ENCODE measurements around the gene RGL1.

Gene RGL1

GRCh38 chr1:183773482-183774274, 31.2 kb upstream of the RGL1 start:
- Histone ChIP-seq H3K9ac (ENCODE audit: low read length in 2 of 2) (no peak overlapping the region), H3K4me1 (ENCODE audit: control insufficient read depth, insufficient read depth, low read length) (no peaks in the 10 kb centered on the region), H3K27me3 (ENCODE audit: control insufficient read depth in 1 of 2, insufficient read depth in 2 of 2, low read length in 2 of 2) (no peaks in the 10 kb centered on the region), H3K36me3 (ENCODE audit: control insufficient read depth in 2 of 2, insufficient read depth in 2 of 2, low read length in 2 of 2) (no peaks in the 10 kb centered on the region), H3K27ac (ENCODE audit: low read length) (no peak overlapping the region), H3K9me3 (ENCODE audit: control insufficient read depth in 2 of 2, low read length in 2 of 2) (peaks cover 0 to 6% of the 10 kb centered on the region in 2 donors), H3K4me3 (ENCODE audit: low read length in 2 of 2) (no peak overlapping the region)

GRCh38 chr1:183774938-183775337, 30.0 kb upstream of the RGL1 start:
- H3K27ac ChIP-seq (ENCODE audit: low read length) = no peak overlapping the region
- no peaks in the 10 kb centered on the region for H3K36me3 ChIP-seq (ENCODE audit: control insufficient read depth in 2 of 2, insufficient read depth in 2 of 2, low read length in 2 of 2)
- H3K4me1 ChIP-seq (ENCODE audit: control insufficient read depth, insufficient read depth, low read length) = no peaks in the 10 kb centered on the region
- no peaks in the 10 kb centered on the region for H3K27me3 ChIP-seq (ENCODE audit: control insufficient read depth in 1 of 2, insufficient read depth in 2 of 2, low read length in 2 of 2)
- H3K9me3 ChIP-seq (ENCODE audit: control insufficient read depth in 2 of 2, low read length in 2 of 2) = peaks cover 0 to 6% of the 10 kb centered on the region in 2 donors
- no peak overlapping the region for H3K9ac ChIP-seq (ENCODE audit: low read length in 2 of 2)
- no peak overlapping the region for H3K4me3 ChIP-seq (ENCODE audit: low read length in 2 of 2)

- Histone ChIP-seq H3K9me3 (ENCODE audit: control insufficient read depth in 2 of 2, low read length in 2 of 2) (no peaks in the 10 kb centered on the region), H3K4me3 (ENCODE audit: low read length in 2 of 2) (no peak overlapping the region), H3K36me3 (ENCODE audit: control insufficient read depth in 2 of 2, insufficient read depth in 2 of 2, low read length in 2 of 2) (no peaks in the 10 kb centered on the region), H3K27ac (ENCODE audit: low read length) (no peak overlapping the region), H3K4me1 (ENCODE audit: control insufficient read depth, insufficient read depth, low read length) (no peaks in the 10 kb centered on the region), H3K27me3 (ENCODE audit: control insufficient read depth in 1 of 2, insufficient read depth in 2 of 2, low read length in 2 of 2) (no peaks in the 10 kb centered on the region), H3K9ac (ENCODE audit: low read length in 2 of 2) (no peak overlapping the region)
These were observed 28.2 kb upstream of the RGL1 start for GRCh38 chr1:183776731-183777130.

DNA sequence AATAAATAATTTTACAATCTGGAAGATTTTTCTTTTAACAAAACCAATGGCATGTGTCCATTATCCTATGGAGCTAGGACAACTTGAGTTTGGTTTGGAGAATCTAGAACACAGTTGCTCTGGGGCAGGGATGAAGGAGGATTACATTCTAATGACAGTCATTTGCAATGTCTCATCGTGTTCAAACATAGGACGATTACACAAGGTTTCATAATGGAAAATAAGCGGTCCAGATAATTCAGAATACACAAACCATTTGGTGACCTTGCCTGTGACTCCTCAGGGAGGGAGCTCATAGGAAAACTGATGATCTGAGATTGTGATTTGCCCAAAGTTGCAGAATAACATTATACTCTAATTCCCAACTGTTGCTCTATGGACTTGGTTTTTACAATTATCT, 27.6 kb upstream of the RGL1 start:
- Histone ChIP-seq H3K4me3 (ENCODE audit: low read length in 2 of 2) (no peak overlapping the region), H3K9ac (ENCODE audit: low read length in 2 of 2) (no peak overlapping the region), H3K36me3 (ENCODE audit: control insufficient read depth in 2 of 2, insufficient read depth in 2 of 2, low read length in 2 of 2) (no peaks in the 10 kb centered on the region), H3K27me3 (ENCODE audit: control insufficient read depth in 1 of 2, insufficient read depth in 2 of 2, low read length in 2 of 2) (no peaks in the 10 kb centered on the region), H3K27ac (ENCODE audit: low read length) (no peak overlapping the region), H3K9me3 (ENCODE audit: control insufficient read depth in 2 of 2, low read length in 2 of 2) (no peaks in the 10 kb centered on the region), H3K4me1 (ENCODE audit: control insufficient read depth, insufficient read depth, low read length) (no peaks in the 10 kb centered on the region)

- H3K4me3 ChIP-seq (ENCODE audit: low read length in 2 of 2) = no peak overlapping the region
- no peak overlapping the region for H3K9ac ChIP-seq (ENCODE audit: low read length in 2 of 2)
- H3K4me1 ChIP-seq (ENCODE audit: control insufficient read depth, insufficient read depth, low read length) = no peaks in the 10 kb centered on the region
These were observed 26.9 kb upstream of the RGL1 start for GRCh38 chr1:183778045-183778444.

GRCh38 chr1:183778568-183779433, 26.1 kb upstream of the RGL1 start:
- H3K4me1 ChIP-seq (ENCODE audit: control insufficient read depth, insufficient read depth, low read length) = no peaks in the 10 kb centered on the region
- H3K9ac ChIP-seq (ENCODE audit: low read length in 2 of 2) = no peak overlapping the region
- H3K4me3 ChIP-seq (ENCODE audit: low read length in 2 of 2) = no peak overlapping the region

More at GRCh38 chr1:183778045-183778444, 26.9 kb upstream of the RGL1 start:
- Histone ChIP-seq H3K9me3 (ENCODE audit: control insufficient read depth in 2 of 2, low read length in 2 of 2) (no peaks in the 10 kb centered on the region), H3K27ac (ENCODE audit: low read length) (no peak overlapping the region), H3K36me3 (ENCODE audit: control insufficient read depth in 2 of 2, insufficient read depth in 2 of 2, low read length in 2 of 2) (no peaks in the 10 kb centered on the region), H3K27me3 (ENCODE audit: control insufficient read depth in 1 of 2, insufficient read depth in 2 of 2, low read length in 2 of 2) (no peaks in the 10 kb centered on the region)

GRCh38 chr1:183780159-183780558, 24.8 kb upstream of the RGL1 start:
- Histone ChIP-seq H3K9ac (ENCODE audit: low read length in 2 of 2) (no peak overlapping the region), H3K36me3 (ENCODE audit: control insufficient read depth in 2 of 2, insufficient read depth in 2 of 2, low read length in 2 of 2) (no peaks in the 10 kb centered on the region), H3K4me1 (ENCODE audit: control insufficient read depth, insufficient read depth, low read length) (peaks cover 7% of the 10 kb centered on the region), H3K27me3 (ENCODE audit: control insufficient read depth in 1 of 2, insufficient read depth in 2 of 2, low read length in 2 of 2) (no peaks in the 10 kb centered on the region), H3K27ac (ENCODE audit: low read length) (no peak overlapping the region), H3K4me3 (ENCODE audit: low read length in 2 of 2) (no peak overlapping the region), H3K9me3 (ENCODE audit: control insufficient read depth in 2 of 2, low read length in 2 of 2) (no peaks in the 10 kb centered on the region)

More at GRCh38 chr1:183778568-183779433, 26.1 kb upstream of the RGL1 start:
- no peaks in the 10 kb centered on the region for H3K36me3 ChIP-seq (ENCODE audit: control insufficient read depth in 2 of 2, insufficient read depth in 2 of 2, low read length in 2 of 2)
- H3K27ac ChIP-seq (ENCODE audit: low read length) = no peak overlapping the region
- no peaks in the 10 kb centered on the region for H3K27me3 ChIP-seq (ENCODE audit: control insufficient read depth in 1 of 2, insufficient read depth in 2 of 2, low read length in 2 of 2)
- H3K9me3 ChIP-seq (ENCODE audit: control insufficient read depth in 2 of 2, low read length in 2 of 2) = no peaks in the 10 kb centered on the region

DNA sequence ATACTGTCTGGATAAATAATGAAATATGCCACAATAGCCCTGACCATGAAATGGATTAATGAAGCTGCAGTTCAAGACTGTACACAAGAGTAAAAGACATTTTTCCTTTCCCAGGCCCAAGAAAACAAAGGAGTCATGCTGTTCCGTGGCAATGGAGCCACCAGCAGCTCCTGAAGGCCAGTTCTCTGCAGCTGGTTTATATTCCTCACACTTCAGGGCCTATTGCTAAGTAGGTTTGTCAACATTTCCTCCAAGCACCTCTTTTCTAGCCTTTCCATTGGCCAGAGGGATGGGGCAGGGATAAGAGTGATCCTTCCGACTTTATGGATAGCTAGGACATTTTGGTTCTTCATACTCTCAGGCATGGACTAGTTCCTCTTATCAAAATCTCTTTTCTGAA, 24.2 kb upstream of the RGL1 start:
- no peak overlapping the region for H3K4me3 ChIP-seq (ENCODE audit: low read length in 2 of 2)
- H3K27ac ChIP-seq (ENCODE audit: low read length) = no peak overlapping the region
- no peak overlapping the region for H3K9ac ChIP-seq (ENCODE audit: low read length in 2 of 2)
- no peaks in the 10 kb centered on the region for H3K36me3 ChIP-seq (ENCODE audit: control insufficient read depth in 2 of 2, insufficient read depth in 2 of 2, low read length in 2 of 2)
- no peaks in the 10 kb centered on the region for H3K9me3 ChIP-seq (ENCODE audit: control insufficient read depth in 2 of 2, low read length in 2 of 2)
- peaks cover 7% of the 10 kb centered on the region for H3K4me1 ChIP-seq (ENCODE audit: control insufficient read depth, insufficient read depth, low read length)
- H3K27me3 ChIP-seq (ENCODE audit: control insufficient read depth in 1 of 2, insufficient read depth in 2 of 2, low read length in 2 of 2) = no peaks in the 10 kb centered on the region

GRCh38 chr1:183783342-183783741, 21.6 kb upstream of the RGL1 start:
- H3K27ac ChIP-seq (ENCODE audit: low read length) = no peak overlapping the region
- no peak overlapping the region for H3K4me3 ChIP-seq (ENCODE audit: low read length in 2 of 2)
- H3K9ac ChIP-seq (ENCODE audit: low read length in 2 of 2) = no peak overlapping the region
- H3K4me1 ChIP-seq (ENCODE audit: control insufficient read depth, insufficient read depth, low read length) = peaks cover 7% of the 10 kb centered on the region
- no peaks in the 10 kb centered on the region for H3K9me3 ChIP-seq (ENCODE audit: control insufficient read depth in 2 of 2, low read length in 2 of 2)
- no peaks in the 10 kb centered on the region for H3K36me3 ChIP-seq (ENCODE audit: control insufficient read depth in 2 of 2, insufficient read depth in 2 of 2, low read length in 2 of 2)
- no peaks in the 10 kb centered on the region for H3K27me3 ChIP-seq (ENCODE audit: control insufficient read depth in 1 of 2, insufficient read depth in 2 of 2, low read length in 2 of 2)

GRCh38 chr1:183783767-183784637, 20.9 kb upstream of the RGL1 start:
- Histone ChIP-seq H3K27ac (ENCODE audit: low read length) (peak overlapping the region; percentile 46), H3K4me1 (ENCODE audit: control insufficient read depth, insufficient read depth, low read length) (peaks cover 7% of the 10 kb centered on the region), H3K9me3 (ENCODE audit: control insufficient read depth in 2 of 2, low read length in 2 of 2) (no peaks in the 10 kb centered on the region), H3K4me3 (ENCODE audit: low read length in 2 of 2) (peak overlapping the region in 1 of 2 donors; percentile 23), H3K36me3 (ENCODE audit: control insufficient read depth in 2 of 2, insufficient read depth in 2 of 2, low read length in 2 of 2) (no peaks in the 10 kb centered on the region), H3K9ac (ENCODE audit: low read length in 2 of 2) (peak overlapping the region in 1 of 2 donors; percentile 6), H3K27me3 (ENCODE audit: control insufficient read depth in 1 of 2, insufficient read depth in 2 of 2, low read length in 2 of 2) (no peaks in the 10 kb centered on the region)
